HepG2 (cell line): Measurements from ENCODE around the gene HUNK. TPM values are rescaled to one million over a fixed set of nuclear protein-coding genes. Genes with fewer than 3 reads are reported as not detected.

Source experiments
- ARNTL ChIP-seq: sonication (generic); formaldehyde crosslinking; IDR thresholded peaks from 2 replicates; pipeline ENCODE4 v1.4.0; 2020; ENCODE audit warnings: mild to moderate bottlenecking, missing genetic modification reagents
- ATAD3A ChIP-seq: sonication (generic); formaldehyde crosslinking; IDR thresholded peaks from 2 replicates; pipeline ENCODE4 v1.4.0; 2020; ENCODE audit warnings: missing genetic modification reagents
- ETV5 ChIP-seq: IDR thresholded peaks from 2 replicates; pipeline ENCODE4 v1.6.1; 2018; ENCODE audit warnings: missing biosample characterization, missing genetic modification reagents, inconsistent platforms, borderline replicate concordance
- NFYC ChIP-seq: IDR thresholded peaks from 2 replicates; pipeline ENCODE4 v1.6.1; 2016; ENCODE audit warnings: missing genetic modification reagents, missing compliant biosample characterization
- NONO ChIP-seq, 2 experiments: fragments of 450-650 bp in 1 of 2; sonication (generic) in 1 of 2; formaldehyde crosslinking in 1 of 2; IDR thresholded peaks in 1 of 2; conservative IDR thresholded peaks in 1 of 2; 2 replicates each; pipeline versions ENCODE4 v1.6.1 to v1.8.0; 2017 to 2022; ENCODE audit warnings: mild to moderate bottlenecking in 1 of 2, missing genetic modification reagents in 1 of 2, moderate library complexity in 1 of 2
- SALL2 ChIP-seq: sonication (generic); formaldehyde crosslinking; IDR thresholded peaks from 2 replicates; pipeline ENCODE4 v1.8.1; 2023; ENCODE audit warnings: mild to moderate bottlenecking, missing genetic modification reagents, inconsistent platforms
- ZNF335 ChIP-seq: sonication (generic); formaldehyde crosslinking; IDR thresholded peaks from 2 replicates; pipeline ENCODE4 v1.4.0; 2020; ENCODE audit warnings: missing genetic modification reagents
- ZNF720 ChIP-seq: sonication (generic); formaldehyde crosslinking; IDR thresholded peaks from 2 replicates; pipeline ENCODE4 v1.4.0; 2020; ENCODE audit warnings: missing genetic modification reagents
- ZNF766 ChIP-seq: sonication (generic); formaldehyde crosslinking; IDR thresholded peaks from 2 replicates; pipeline ENCODE4 v1.5.0; 2020; ENCODE audit warnings: missing genetic modification reagents, borderline replicate concordance
- polyA plus RNA-seq, 8 experiments: library from polyadenylated mRNA; depleted of rRNA in 3 of 8; stranded (reverse) in 7 of 8; unstranded in 1 of 8; fragments of >200 nt; fragmentation: Illumina TruSeq in 4 of 8; extraction: Trizol in 4 of 8; gene quantifications; 2 replicates each; pipeline versions ENCODE4 v1.2.1 to v1.2.3, GENCODE V29; 2011 to 2016; ENCODE audit warnings: low read depth in 4 of 8, missing spikeins in 1 of 8, mixed read lengths in 1 of 8; ENCODE audit not compliant: insufficient read depth in 1 of 8
- total RNA-seq, 5 experiments: library from RNA; depleted of rRNA; stranded (reverse); fragments of >200 nt; fragmentation: Illumina TruSeq; extraction: Trizol; gene quantifications; 2 replicates each; pipeline ENCODE4 v1.2.3, GENCODE V29; 2016; ENCODE audit warnings: low read depth in 1 of 5
- TF ChIP-seq, protein P1 (sequence below), 2 experiments: fragments of 450-650 bp in 1 of 2; sonication (generic) in 1 of 2; formaldehyde crosslinking in 1 of 2; IDR thresholded peaks; 2 replicates each; pipeline versions ENCODE4 v1.6.1 to v1.8.0; 2016 to 2022; ENCODE audit warnings: antibody characterized with exemption in 1 of 2, mild to moderate bottlenecking in 1 of 2, missing genetic modification reagents in 1 of 2
- TF ChIP-seq, protein P2 (sequence below): IDR thresholded peaks from 2 replicates; pipeline ENCODE4 v1.6.1; 2016; ENCODE audit warnings: low read depth
- TF ChIP-seq, protein P3 (sequence below): sonication (generic); formaldehyde crosslinking; IDR thresholded peaks from 2 replicates; pipeline ENCODE4 v1.4.0; 2020; ENCODE audit warnings: missing genetic modification reagents, borderline replicate concordance
- TF ChIP-seq, protein P4 (sequence below): sonication (generic); formaldehyde crosslinking; IDR thresholded peaks from 2 replicates; pipeline ENCODE4 v1.4.0; 2020; ENCODE audit warnings: missing genetic modification reagents

Gene HUNK
- total and polyA plus RNA-seq, 2 of the 13 experiments (the other 11 are each of a cell fraction or from before 2014, with no cell fraction given) = 1.8 to 1.9 TPM

DNA sequence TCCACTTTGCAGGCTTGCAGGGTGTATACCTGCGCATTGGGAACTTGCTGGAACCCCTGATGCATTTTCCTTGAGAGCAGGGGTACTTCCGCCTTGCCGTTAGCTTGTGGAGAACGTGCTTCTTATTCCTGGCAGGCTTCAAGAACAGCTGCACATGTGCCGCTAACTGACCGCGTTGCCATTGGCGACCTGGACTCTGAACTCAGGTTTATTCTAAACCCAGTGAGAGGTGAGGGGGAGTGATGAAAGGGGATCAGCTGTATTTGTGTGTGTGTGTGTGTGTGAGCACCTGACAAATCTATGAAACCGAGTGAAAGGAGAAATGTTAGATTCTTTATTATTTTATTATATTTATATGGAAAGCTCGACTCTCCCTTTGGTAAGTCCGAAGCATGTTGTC, 128.6 kb downstream of the HUNK start (continued):
- TF ChIP-seq, protein P1, sequence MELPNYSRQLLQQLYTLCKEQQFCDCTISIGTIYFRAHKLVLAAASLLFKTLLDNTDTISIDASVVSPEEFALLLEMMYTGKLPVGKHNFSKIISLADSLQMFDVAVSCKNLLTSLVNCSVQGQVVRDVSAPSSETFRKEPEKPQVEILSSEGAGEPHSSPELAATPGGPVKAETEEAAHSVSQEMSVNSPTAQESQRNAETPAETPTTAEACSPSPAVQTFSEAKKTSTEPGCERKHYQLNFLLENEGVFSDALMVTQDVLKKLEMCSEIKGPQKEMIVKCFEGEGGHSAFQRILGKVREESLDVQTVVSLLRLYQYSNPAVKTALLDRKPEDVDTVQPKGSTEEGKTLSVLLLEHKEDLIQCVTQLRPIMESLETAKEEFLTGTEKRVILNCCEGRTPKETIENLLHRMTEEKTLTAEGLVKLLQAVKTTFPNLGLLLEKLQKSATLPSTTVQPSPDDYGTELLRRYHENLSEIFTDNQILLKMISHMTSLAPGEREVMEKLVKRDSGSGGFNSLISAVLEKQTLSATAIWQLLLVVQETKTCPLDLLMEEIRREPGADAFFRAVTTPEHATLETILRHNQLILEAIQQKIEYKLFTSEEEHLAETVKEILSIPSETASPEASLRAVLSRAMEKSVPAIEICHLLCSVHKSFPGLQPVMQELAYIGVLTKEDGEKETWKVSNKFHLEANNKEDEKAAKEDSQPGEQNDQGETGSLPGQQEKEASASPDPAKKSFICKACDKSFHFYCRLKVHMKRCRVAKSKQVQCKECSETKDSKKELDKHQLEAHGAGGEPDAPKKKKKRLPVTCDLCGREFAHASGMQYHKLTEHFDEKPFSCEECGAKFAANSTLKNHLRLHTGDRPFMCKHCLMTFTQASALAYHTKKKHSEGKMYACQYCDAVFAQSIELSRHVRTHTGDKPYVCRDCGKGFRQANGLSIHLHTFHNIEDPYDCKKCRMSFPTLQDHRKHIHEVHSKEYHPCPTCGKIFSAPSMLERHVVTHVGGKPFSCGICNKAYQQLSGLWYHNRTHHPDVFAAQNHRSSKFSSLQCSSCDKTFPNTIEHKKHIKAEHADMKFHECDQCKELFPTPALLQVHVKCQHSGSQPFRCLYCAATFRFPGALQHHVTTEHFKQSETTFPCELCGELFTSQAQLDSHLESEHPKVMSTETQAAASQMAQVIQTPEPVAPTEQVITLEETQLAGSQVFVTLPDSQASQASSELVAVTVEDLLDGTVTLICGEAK (IDR thresholded peaks at IDR 0.05) = no peak
- TF ChIP-seq, protein P1 (CRISPR knock-in tag; IDR thresholded peaks at IDR 0.05) = no peak
- TF ChIP-seq, protein P2, sequence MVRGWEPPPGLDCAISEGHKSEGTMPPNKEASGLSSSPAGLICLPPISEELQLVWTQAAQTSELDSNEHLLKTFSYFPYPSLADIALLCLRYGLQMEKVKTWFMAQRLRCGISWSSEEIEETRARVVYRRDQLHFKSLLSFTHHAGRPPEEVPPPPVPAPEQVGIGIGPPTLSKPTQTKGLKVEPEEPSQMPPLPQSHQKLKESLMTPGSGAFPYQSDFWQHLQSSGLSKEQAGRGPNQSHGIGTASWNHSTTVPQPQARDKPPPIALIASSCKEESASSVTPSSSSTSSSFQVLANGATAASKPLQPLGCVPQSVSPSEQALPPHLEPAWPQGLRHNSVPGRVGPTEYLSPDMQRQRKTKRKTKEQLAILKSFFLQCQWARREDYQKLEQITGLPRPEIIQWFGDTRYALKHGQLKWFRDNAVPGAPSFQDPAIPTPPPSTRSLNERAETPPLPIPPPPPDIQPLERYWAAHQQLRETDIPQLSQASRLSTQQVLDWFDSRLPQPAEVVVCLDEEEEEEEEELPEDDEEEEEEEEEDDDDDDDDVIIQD (CRISPR knock-in tag) = no peak
- no peak for TF ChIP-seq NFYC (CRISPR knock-in tag)
- no peak for TF ChIP-seq ZNF335 (CRISPR knock-in tag)
- TF ChIP-seq SALL2 (CRISPR knock-in tag) = no peak
- TF ChIP-seq, protein P3, sequence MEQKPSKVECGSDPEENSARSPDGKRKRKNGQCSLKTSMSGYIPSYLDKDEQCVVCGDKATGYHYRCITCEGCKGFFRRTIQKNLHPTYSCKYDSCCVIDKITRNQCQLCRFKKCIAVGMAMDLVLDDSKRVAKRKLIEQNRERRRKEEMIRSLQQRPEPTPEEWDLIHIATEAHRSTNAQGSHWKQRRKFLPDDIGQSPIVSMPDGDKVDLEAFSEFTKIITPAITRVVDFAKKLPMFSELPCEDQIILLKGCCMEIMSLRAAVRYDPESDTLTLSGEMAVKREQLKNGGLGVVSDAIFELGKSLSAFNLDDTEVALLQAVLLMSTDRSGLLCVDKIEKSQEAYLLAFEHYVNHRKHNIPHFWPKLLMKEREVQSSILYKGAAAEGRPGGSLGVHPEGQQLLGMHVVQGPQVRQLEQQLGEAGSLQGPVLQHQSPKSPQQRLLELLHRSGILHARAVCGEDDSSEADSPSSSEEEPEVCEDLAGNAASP (CRISPR knock-in tag) = no peak
- TF ChIP-seq ZNF720 = no peak
- TF ChIP-seq, protein P4, sequence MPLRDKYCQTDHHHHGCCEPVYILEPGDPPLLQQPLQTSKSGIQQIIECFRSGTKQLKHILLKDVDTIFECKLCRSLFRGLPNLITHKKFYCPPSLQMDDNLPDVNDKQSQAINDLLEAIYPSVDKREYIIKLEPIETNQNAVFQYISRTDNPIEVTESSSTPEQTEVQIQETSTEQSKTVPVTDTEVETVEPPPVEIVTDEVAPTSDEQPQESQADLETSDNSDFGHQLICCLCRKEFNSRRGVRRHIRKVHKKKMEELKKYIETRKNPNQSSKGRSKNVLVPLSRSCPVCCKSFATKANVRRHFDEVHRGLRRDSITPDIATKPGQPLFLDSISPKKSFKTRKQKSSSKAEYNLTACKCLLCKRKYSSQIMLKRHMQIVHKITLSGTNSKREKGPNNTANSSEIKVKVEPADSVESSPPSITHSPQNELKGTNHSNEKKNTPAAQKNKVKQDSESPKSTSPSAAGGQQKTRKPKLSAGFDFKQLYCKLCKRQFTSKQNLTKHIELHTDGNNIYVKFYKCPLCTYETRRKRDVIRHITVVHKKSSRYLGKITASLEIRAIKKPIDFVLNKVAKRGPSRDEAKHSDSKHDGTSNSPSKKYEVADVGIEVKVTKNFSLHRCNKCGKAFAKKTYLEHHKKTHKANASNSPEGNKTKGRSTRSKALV (CRISPR knock-in tag) = no peak
- no peak for TF ChIP-seq ARNTL
- TF ChIP-seq NONO (IDR thresholded peaks at IDR 0.05) = no peak
- TF ChIP-seq NONO (CRISPR knock-in tag; conservative IDR thresholded peaks at IDR 0.05) = no peak
- no peak for TF ChIP-seq ETV5 (CRISPR knock-in tag)
- no peak for TF ChIP-seq ATAD3A (CRISPR knock-in tag)
- TF ChIP-seq ZNF766 (CRISPR knock-in tag) = peak; percentile 89; the same call in 1 of the 2 replicates
